Activated naive CD4-positive, alpha-beta T cell treated with anti-CD3 and anti-CD28 coated beads, Interleukin-2, amount 10 ng/mL, durations not matched to agents 7 days and 5 days (primary cell): ENCODE measurements around the gene ACSF2.

Source experiments
- CTCF ChIA-PET: fragments of 350-600 bp; sonication (Branson Sonifier 250); formaldehyde crosslinking; loops from one replicate; lab custom pipeline; 2021; ENCODE audit warnings: antibody characterized with exemption; lab: Charles Lee
- DNase-seq: peaks from one replicate; pipeline ENCODE4 v3.0.0-alpha.2; 2020
- H3K27ac Mint-ChIP-seq: one replicate; pipeline ENCODE4 v1.8.0; 2021; ENCODE audit warnings: mild to moderate bottlenecking, moderate library complexity, mixed read lengths
- H3K27me3 Mint-ChIP-seq: one replicate; pipeline ENCODE4 v1.8.0; 2021; ENCODE audit warnings: mild to moderate bottlenecking, mixed read lengths
- H3K36me3 Mint-ChIP-seq: one replicate; pipeline ENCODE4 v1.8.0; 2021; ENCODE audit warnings: mixed read lengths
- H3K4me1 Mint-ChIP-seq: one replicate; pipeline ENCODE4 v1.8.0; 2021; ENCODE audit warnings: mixed read lengths
- H3K4me3 Mint-ChIP-seq: one replicate; pipeline ENCODE4 v1.8.0; 2021; ENCODE audit warnings: mild to moderate bottlenecking, moderate library complexity, mixed read lengths
- H3K9me3 Mint-ChIP-seq: one replicate; pipeline ENCODE4 v1.8.0; 2021; ENCODE audit warnings: mixed read lengths

ACSF2 gene

DNA sequence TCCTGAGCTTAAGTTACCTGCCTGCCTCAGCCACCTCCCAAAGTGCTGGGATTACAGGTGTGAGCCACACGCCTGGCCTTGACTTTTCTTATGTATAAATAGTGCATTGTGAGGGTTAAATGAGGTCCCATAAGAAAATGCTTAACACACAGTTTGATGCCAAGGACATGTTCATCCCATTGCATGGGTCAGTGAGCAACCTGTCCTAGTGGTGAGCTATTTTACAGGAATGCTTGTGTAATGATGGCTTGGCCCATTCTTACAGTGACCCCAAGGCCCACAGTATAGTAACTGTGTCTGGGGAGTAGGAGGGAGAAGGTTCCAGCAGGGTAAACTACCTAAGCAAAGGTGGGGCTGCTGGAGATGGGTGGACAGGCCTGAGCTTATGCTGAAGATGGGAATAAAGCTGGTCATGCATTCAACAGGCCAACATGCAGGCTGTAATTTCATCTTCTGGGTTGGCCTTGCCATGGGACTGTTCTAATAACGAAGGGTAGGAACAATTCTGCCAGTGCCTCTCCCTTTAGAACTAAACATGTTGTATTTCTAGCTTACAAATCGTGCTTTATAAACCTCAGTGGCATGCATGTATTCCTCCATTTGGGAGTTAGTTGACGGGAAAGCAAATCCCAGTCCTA, 6.2 kb downstream of the ACSF2 start:
- no peak for DNase-seq
- peaks cover 17% of the 10 kb centered on the region for H3K4me1 Mint-ChIP-seq
- CTCF ChIA-PET, result interaction anchor here (1.2 to 1.5 kb wide), 3 partner anchors 10 to 42 kb away, joined by 3 to 6 read pairs (median 5); partner anchors contain the start of gene LRRC59
- no peaks in the 10 kb centered on the region for H3K27me3 Mint-ChIP-seq
- H3K36me3 Mint-ChIP-seq, result no peaks in the 10 kb centered on the region
- H3K9me3 Mint-ChIP-seq, result no peaks in the 10 kb centered on the region
- no peak overlapping the region for H3K27ac Mint-ChIP-seq
- no peak overlapping the region for H3K4me3 Mint-ChIP-seq

DNA sequence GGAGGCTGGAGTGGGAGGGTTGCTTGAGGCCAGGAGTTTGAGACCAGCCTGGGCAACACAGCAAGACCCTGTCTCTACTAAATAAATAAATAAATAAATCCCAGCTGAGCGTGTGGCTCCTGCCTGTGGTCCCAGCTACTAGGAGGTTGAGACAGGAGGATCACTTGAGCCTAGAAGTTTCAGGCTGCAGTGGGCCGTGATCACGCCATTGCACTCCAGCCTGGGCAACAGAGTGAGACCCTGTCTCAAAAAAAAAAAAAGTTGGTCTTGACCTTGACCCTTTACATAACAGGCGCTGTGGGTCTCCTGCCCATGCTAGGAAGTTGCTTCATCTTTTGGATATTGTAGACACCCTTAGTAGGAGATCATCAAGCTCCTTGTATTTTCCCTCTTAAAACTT, 11.4 kb downstream of the ACSF2 start:
- no peaks in the 10 kb centered on the region for H3K36me3 Mint-ChIP-seq
- H3K27ac Mint-ChIP-seq, result no peak overlapping the region
- H3K9me3 Mint-ChIP-seq, result no peaks in the 10 kb centered on the region
- H3K27me3 Mint-ChIP-seq, result no peaks in the 10 kb centered on the region
- H3K4me1 Mint-ChIP-seq, result peaks cover 9% of the 10 kb centered on the region
- H3K4me3 Mint-ChIP-seq, result no peak overlapping the region
- no peak for DNase-seq
- CTCF ChIA-PET, result interaction anchor here (0.5 to 0.7 kb wide), 2 partner anchors 46 to 184 kb away, joined by 3 read pairs; no protein-coding TSS in a partner anchor

DNA sequence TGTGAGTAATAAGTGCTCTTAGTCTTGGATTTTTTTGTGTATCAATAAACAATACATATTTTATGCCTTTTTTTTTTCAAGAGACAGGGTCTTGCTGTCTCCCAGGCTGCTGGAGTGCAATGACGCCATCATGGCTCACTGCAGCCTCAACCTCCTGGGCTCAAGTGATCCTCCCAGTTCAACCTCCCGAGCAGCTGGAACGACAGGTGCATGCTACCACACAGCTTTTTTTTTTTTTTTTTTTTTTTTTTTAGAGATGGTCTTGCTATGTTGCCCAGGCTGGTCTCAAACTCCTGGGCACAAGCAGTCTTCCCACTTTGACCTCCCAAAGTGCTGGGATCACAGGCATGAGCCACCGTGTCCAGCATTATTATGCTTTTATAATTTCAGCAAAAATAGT, 13.0 kb downstream of the ACSF2 start:
- CTCF ChIA-PET, result no interaction called here
- Mint-ChIP-seq H3K36me3 (no peaks in the 10 kb centered on the region), H3K27ac (no peak overlapping the region), H3K27me3 (no peaks in the 10 kb centered on the region), H3K4me3 (no peak overlapping the region), H3K4me1 (peaks cover 3% of the 10 kb centered on the region), H3K9me3 (no peaks in the 10 kb centered on the region)
- no peak for DNase-seq

DNA sequence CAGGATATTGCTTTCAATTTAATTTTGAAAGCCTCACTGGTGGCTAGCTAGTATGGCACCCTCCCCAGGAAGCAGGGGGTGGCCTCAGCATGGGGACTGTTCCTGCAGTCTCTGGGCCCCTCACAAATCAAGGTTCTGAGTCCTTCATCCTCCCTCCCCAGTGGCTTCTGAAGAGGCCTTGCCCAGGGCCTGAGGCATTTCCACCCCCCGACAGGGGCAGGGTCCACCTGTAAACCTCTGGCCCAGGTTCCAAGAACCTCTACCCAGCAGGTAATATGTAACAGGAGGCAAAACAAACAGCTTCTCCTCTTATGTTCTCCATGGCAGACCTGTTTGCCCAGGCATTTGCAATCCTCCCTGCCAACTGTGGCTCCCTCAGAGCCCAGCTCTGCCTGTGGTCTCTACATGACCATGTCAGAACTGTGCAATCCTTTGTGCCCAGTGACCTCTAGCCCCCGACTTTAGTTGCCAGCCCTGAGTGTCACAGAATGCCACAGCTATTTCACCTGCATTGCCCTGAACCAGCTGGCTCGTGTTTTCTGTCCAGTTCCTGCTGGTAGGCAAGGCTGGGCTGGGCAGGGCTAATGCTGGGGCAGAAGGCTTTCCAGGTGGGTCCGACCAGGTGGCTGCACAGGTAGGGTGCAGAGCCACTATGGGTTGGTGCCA, 14.3 kb downstream of the ACSF2 start:
- H3K4me1 Mint-ChIP-seq, result no peaks in the 10 kb centered on the region
- no peak for DNase-seq
- H3K9me3 Mint-ChIP-seq, result no peaks in the 10 kb centered on the region
- no peaks in the 10 kb centered on the region for H3K36me3 Mint-ChIP-seq
- no peak overlapping the region for H3K4me3 Mint-ChIP-seq
- no peak overlapping the region for H3K27ac Mint-ChIP-seq
- no peaks in the 10 kb centered on the region for H3K27me3 Mint-ChIP-seq
- CTCF ChIA-PET, result no interaction called here

DNA sequence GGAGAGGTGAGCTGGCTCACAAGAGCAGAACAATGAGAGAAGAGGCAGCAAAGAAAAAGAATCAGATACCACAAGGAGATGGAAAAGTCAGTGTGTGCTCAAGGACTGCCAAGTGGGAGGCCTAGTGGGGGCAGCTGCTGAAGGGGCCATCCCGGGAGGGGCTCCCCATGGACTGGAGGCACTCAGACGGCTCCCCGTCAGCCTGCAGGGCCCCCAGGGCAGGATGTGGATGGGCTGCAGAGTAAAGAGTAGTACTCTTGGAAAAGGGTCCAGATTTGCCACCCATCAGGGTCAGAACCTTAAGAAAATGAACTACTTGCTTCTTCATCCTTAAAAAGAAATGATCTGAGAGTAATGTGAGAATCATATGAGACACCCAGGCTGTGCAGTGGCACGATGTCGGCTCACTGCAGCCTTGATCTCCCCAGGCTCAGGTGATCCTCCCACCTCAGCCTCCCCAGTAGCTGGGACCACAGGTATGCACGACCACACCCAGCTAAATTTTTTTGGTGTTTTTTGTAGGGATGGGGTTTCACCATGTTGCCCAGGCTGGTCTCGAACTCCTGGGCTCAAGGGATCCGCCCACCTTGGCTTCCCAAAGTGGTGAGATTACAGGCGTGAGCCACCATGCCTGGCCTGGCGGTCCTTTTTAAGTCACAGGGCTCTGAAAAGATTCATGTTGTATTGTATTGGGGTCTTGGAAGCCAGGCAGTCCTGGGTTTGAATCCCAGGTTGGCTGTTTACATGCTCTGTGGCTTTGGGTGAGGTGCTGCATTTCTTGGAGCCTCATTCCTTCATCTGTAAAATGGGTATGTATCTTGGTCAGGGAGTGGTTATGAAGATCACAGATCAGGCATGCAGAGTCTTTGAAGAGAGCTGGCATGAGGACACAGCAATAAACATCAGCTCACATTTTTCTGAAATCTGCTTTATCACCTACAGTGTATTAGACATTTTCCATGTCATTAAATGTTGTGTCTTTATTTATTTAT, 15.1 kb downstream of the ACSF2 start:
- no peak for DNase-seq
- H3K9me3 Mint-ChIP-seq, result no peaks in the 10 kb centered on the region
- no peaks in the 10 kb centered on the region for H3K36me3 Mint-ChIP-seq
- H3K27me3 Mint-ChIP-seq, result no peaks in the 10 kb centered on the region
- no peak overlapping the region for H3K4me3 Mint-ChIP-seq
- CTCF ChIA-PET, result no interaction called here
- H3K4me1 Mint-ChIP-seq, result no peaks in the 10 kb centered on the region
- H3K27ac Mint-ChIP-seq, result no peak overlapping the region

DNA sequence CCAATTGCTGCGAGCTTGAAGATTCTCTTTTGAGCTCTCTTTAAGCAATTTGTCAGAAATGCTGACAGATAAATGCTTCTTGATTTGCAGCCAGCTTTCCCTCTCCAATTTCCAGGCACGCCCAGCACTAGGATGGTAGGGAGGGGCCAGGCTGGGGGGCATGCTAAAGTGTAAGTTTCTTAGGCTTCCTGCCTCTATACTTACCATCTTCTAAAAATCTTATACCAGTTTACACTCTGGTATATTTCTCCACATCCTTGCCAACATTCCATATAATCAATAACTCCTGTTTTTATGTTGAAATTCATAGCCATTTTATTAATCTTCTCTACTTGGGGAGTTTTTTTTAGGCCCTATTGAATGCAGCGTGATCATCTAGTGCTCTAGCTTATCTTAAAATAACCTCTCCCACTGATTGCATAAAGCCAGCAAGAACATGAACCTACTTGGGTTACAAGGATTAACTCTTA, 17.5 kb downstream of the ACSF2 start:
- H3K27me3 Mint-ChIP-seq, result no peaks in the 10 kb centered on the region
- CTCF ChIA-PET, result interaction anchor here (0.6 to 0.7 kb wide), 2 partner anchors 38 to 81 kb away, joined by 3 read pairs; no protein-coding TSS in a partner anchor
- no peak overlapping the region for H3K27ac Mint-ChIP-seq
- H3K4me1 Mint-ChIP-seq, result no peaks in the 10 kb centered on the region
- no peak overlapping the region for H3K4me3 Mint-ChIP-seq
- no peak for DNase-seq
- H3K9me3 Mint-ChIP-seq, result no peaks in the 10 kb centered on the region
- no peaks in the 10 kb centered on the region for H3K36me3 Mint-ChIP-seq

DNA sequence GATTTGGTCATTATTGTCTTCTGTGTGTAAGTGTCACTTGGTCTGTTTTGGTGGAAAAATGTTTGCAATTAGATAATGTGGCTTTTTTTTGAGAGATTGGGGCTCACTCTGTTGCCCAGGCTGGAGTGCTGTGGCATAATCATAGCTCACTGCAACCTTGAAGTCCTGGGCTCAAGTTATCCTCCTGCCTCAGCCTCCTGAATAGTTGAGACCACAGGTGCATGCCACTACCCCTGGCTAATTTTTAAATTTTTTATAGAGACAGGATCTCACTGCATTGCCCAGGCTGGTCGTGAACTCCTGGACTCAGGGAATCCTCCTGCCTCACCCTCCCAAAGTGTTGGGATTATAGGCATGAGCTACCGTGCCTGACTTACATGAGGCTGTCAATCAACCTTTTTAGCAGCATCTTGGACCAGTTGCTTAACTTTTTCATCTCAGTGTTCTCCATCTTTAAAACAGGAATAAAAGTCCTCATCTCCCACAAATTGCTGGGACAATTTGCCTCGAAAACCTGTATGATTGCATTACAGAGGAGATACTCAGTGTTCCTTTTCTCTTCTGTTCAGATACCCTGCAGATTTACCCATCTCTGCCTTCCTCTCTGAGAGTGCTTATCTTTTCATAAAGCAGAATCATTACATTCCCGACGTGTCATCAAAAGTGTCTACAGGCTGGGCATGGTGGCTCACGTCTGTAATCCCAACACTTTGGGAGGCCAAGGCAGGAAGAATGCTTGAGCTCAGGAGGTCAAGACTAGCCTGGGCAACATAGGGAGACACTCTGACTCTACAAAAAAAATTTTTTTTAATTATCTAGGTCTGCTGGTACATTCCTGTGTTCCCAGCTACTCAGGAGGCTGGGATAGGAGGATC, 19.1 kb downstream of the ACSF2 start:
- no peak for DNase-seq
- Mint-ChIP-seq H3K36me3 (no peaks in the 10 kb centered on the region), H3K9me3 (no peaks in the 10 kb centered on the region), H3K27ac (no peak overlapping the region), H3K4me1 (no peaks in the 10 kb centered on the region), H3K27me3 (no peaks in the 10 kb centered on the region), H3K4me3 (no peak overlapping the region)
- CTCF ChIA-PET, result no interaction called here

DNA sequence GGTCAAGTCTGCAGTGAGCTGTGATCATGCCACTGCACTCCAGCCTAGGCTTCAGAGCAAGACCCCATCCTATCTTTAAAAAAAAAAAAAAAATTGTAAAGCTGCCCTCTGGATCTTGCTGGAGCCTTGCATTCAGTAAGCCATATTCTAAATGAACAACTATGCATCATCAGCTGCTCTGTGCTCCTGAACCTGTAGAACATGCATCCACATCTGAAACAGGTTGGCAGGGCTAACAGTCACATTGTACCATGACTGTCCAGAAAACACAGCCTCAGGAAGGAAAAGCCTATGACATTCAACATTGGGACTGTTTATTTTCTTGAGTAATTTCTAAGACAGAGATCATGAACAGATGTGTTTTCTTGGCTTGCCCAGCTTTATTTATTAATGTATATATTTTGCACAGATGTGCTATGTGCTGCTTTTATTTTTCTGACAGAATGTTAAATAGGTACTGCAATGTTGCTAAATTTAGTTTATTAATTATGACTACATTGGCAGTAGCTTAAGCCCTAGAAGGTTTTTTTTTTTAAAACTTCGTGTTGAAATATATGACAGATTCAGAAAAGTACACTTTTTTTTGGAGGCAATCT, 19.8 kb downstream of the ACSF2 start:
- CTCF ChIA-PET, result interaction anchor here (0.6 kb wide), 1 partner anchor 194 kb away, joined by 7 read pairs; no protein-coding TSS in a partner anchor

DNA sequence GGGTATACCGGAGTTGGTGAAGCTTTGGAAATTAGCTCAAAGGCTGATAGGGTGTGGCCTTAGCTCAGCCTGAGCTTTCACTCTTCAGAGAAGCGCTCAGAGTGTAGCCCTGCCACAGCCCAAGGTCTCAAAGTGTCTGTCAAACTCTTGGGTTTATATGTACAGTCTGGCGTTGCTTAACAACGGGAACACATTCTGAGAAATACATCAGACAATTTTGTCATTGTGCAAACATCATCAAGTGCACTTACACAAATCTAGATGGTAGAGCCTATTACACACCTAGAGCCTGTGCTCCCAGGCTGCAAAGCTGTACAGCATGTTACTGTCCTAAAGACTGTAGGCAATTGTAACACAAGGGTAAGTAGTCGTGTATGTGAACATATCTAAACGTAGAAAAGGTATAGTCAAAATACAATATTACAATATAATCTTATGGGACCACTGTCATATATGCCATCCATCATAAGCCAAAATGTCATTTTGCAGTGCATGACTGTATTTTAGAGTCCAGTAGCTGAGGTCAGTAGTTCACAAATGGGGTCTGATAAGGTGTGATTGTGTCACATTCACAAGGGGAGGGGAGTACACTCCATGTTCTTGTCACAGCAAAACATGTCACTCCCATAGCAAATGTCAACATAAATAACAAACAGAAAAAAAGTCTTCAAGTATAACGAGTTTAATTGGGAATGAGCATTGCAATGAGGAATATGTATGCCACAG, 22.0 kb downstream of the ACSF2 start:
- H3K9me3 Mint-ChIP-seq, result no peaks in the 10 kb centered on the region
- no peak overlapping the region for H3K27ac Mint-ChIP-seq
- peaks cover 4% of the 10 kb centered on the region for H3K4me1 Mint-ChIP-seq
- H3K4me3 Mint-ChIP-seq, result no peak overlapping the region
- no peak for DNase-seq
- no peaks in the 10 kb centered on the region for H3K36me3 Mint-ChIP-seq
- no peaks in the 10 kb centered on the region for H3K27me3 Mint-ChIP-seq
- CTCF ChIA-PET, result no interaction called here

More for the DNA sequence above, 19.8 kb downstream of the ACSF2 start:
- H3K27ac Mint-ChIP-seq, result no peak overlapping the region
- H3K9me3 Mint-ChIP-seq, result no peaks in the 10 kb centered on the region
- no peak overlapping the region for H3K4me3 Mint-ChIP-seq
- H3K27me3 Mint-ChIP-seq, result no peaks in the 10 kb centered on the region
- no peak for DNase-seq
- no peaks in the 10 kb centered on the region for H3K36me3 Mint-ChIP-seq
- no peaks in the 10 kb centered on the region for H3K4me1 Mint-ChIP-seq

DNA sequence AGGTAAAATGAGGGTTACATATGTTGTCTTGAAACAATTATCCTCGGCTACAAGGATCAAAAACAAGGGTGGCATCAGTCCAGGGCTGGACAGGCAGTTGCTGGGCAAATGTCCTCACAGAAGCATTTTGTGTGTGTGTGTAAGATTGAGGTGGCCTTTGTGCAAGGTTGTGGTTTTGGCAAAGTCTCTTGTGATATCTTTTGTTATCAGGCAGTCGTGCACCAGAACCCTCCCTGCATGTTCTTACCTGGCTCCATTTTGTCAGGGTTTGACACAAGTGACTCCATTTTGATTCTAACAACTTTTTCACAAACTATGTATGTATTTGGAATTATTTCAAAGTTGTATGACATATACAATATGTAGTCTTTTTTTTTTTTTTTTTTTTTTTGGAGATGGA, 22.6 kb downstream of the ACSF2 start:
- Mint-ChIP-seq H3K4me3 (no peak overlapping the region), H3K27me3 (no peaks in the 10 kb centered on the region), H3K27ac (no peak overlapping the region), H3K4me1 (peaks cover 4% of the 10 kb centered on the region), H3K9me3 (no peaks in the 10 kb centered on the region), H3K36me3 (no peaks in the 10 kb centered on the region)
- no peak for DNase-seq
- CTCF ChIA-PET, result no interaction called here

DNA sequence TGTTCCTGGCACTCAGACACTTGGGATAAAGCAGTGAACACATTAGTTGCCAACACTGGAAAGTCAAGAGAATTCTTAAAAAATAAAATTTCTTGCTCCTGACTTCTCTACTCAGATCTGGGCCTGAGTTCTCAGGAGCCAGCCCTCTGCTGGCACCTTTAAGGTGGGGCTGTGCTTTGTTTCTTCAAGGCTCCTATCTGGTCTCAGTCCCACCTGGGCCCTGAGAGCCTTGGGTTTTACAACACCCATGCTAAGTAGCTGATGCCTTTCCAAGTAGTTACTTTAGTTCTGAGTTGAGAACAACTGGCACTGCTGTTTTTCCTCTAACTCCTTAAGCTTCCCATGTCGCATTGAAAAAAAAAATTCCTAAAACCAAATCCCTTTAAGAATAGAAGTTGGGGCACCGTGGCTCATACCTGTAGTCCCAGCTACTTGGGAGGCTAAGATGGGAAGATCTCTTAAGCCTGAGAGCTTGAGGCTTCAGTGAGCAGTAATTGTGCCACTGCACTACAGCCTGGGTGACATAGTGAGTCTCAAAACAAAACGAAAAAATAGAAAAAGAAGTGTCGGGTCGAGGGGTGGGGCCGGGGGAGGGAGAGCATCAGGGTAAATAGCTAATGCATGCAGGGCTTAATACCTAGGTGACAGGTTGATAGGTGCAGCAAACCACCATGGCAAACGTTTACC, 26.1 kb downstream of the ACSF2 start:
- Mint-ChIP-seq H3K27ac (no peak overlapping the region), H3K4me1 (peaks cover 4% of the 10 kb centered on the region)

DNA sequence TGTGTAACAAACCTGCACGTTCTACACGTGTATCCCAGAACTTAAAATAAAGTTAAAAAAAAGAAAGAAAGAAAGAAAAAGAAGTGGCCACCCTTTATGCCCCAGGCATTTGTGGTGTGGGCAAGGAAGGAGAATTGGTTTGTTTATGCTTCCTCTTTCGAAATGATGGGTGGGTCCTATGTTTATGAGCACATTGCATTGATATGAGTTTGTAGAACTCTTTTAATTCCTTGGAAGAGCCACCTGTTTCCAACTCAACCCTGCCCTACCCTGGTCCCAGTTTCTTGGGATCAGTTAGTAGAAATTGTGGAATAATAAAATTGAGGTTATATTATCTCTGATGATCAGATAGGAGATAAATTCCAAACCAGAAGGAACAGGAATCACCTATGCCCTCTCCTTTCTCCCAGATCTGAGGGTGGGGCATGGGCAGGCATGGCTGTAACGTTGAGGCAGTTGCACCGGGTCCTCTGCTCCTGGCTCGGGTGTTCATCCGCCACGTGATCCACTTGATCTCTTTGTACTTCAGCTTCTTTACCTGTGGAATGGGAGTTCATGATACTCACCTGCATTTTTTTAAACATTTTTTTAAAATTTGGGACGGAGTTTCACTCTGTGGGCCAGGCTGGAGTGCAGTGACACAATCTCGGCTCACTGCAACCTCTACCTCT, 26.7 kb downstream of the ACSF2 start:
- H3K4me1 Mint-ChIP-seq, result peaks cover 4% of the 10 kb centered on the region
- DNase-seq, result no peak
- no peak overlapping the region for H3K27ac Mint-ChIP-seq
- H3K4me3 Mint-ChIP-seq, result no peak overlapping the region
- H3K36me3 Mint-ChIP-seq, result no peaks in the 10 kb centered on the region
- CTCF ChIA-PET, result no interaction called here
- no peaks in the 10 kb centered on the region for H3K27me3 Mint-ChIP-seq
- H3K9me3 Mint-ChIP-seq, result no peaks in the 10 kb centered on the region

More for the DNA sequence above, 26.1 kb downstream of the ACSF2 start:
- H3K27me3 Mint-ChIP-seq, result no peaks in the 10 kb centered on the region
- CTCF ChIA-PET, result no interaction called here
- H3K9me3 Mint-ChIP-seq, result no peaks in the 10 kb centered on the region
- DNase-seq, result no peak
- H3K36me3 Mint-ChIP-seq, result no peaks in the 10 kb centered on the region
- H3K4me3 Mint-ChIP-seq, result no peak overlapping the region
